KMS-11 (cell line): ENCODE measurements around the gene TANC1.

Experiments used
- H2AFZ ChIP-seq: fragments of 200-600 bp; sonication (generic); 2 replicates; pipeline ENCODE4 v1.6.1; 2016; ENCODE audit warnings: antibody characterized with exemption, mixed run types, low read depth
- H3K27ac ChIP-seq: fragments of 200-600 bp; sonication (generic); 2 replicates; pipeline ENCODE4 v1.6.1; 2016; ENCODE audit warnings: mild to moderate bottlenecking, mixed run types
- H3K27me3 ChIP-seq: fragments of 200-600 bp; sonication (generic); 2 replicates; pipeline ENCODE4 v1.6.1; 2017; ENCODE audit warnings: mild to moderate bottlenecking, low read depth, mixed run types, moderate library complexity; ENCODE audit not compliant: insufficient read depth
- H3K36me3 ChIP-seq: fragments of 200-600 bp; sonication (generic); 2 replicates; pipeline ENCODE4 v1.6.1; 2017; ENCODE audit warnings: mild to moderate bottlenecking, mixed run types; ENCODE audit not compliant: insufficient read depth
- H3K4me1 ChIP-seq: fragments of 200-600 bp; sonication (generic); 2 replicates; pipeline ENCODE4 v1.6.1; 2016; ENCODE audit warnings: mild to moderate bottlenecking, low read depth, mixed run types; ENCODE audit not compliant: poor library complexity, severe bottlenecking
- H3K4me2 ChIP-seq: fragments of 200-600 bp; sonication (generic); 2 replicates; pipeline ENCODE4 v1.7.0; 2016; ENCODE audit warnings: mild to moderate bottlenecking, mixed run types
- H3K4me3 ChIP-seq: fragments of 200-600 bp; sonication (generic); IDR thresholded peaks from 2 replicates; pipeline ENCODE4 v1.6.1; 2017; ENCODE audit warnings: low read depth, low read length, mixed read lengths; ENCODE audit not compliant: insufficient read depth
- H3K79me2 ChIP-seq: fragments of 200-600 bp; sonication (generic); 2 replicates; pipeline ENCODE4 v1.6.1; 2016; ENCODE audit warnings: low read depth, mixed run types; ENCODE audit not compliant: insufficient read depth
- H3K9ac ChIP-seq: fragments of 200-600 bp; sonication (generic); 2 replicates; pipeline ENCODE4 v1.6.1; 2016; ENCODE audit warnings: mild to moderate bottlenecking, mixed run types
- H4K20me1 ChIP-seq: fragments of 200-600 bp; sonication (generic); 2 replicates; pipeline ENCODE4 v1.6.1; 2016; ENCODE audit warnings: mild to moderate bottlenecking, mixed run types; ENCODE audit not compliant: insufficient read depth
- CTCF ChIP-seq: fragments of 200-600 bp; sonication (generic); conservative IDR thresholded peaks from 2 replicates; pipeline ENCODE4 v1.6.1; 2017; ENCODE audit warnings: low read depth, mild to moderate bottlenecking, antibody characterized with exemption, low read length, moderate library complexity, mixed read lengths

Gene TANC1

GRCh38 chr2:159214325-159214865, 246.0 kb downstream of the TANC1 start:
- Histone ChIP-seq H2AFZ (no peak overlapping the region), H4K20me1 (no peaks in the 10 kb centered on the region), H3K4me2 (no peak overlapping the region), H3K27ac (no peak overlapping the region), H3K9ac (no peak overlapping the region), H3K4me1 (peaks cover 21% of the 10 kb centered on the region), H3K79me2 (no peaks in the 10 kb centered on the region), H3K36me3 (no peaks in the 10 kb centered on the region), H3K4me3 (no peak overlapping the region), H3K27me3 (no peaks in the 10 kb centered on the region)
- no peak for TF ChIP-seq CTCF

GRCh38 chr2:159215116-159215515, 246.7 kb downstream of the TANC1 start:
- Histone ChIP-seq H4K20me1 (no peaks in the 10 kb centered on the region), H3K27ac (no peak overlapping the region), H3K4me2 (no peak overlapping the region), H3K9ac (no peak overlapping the region), H3K79me2 (no peaks in the 10 kb centered on the region), H3K27me3 (no peaks in the 10 kb centered on the region), H2AFZ (no peak overlapping the region), H3K4me1 (peaks cover 21% of the 10 kb centered on the region), H3K4me3 (no peak overlapping the region), H3K36me3 (no peaks in the 10 kb centered on the region)
- no peak for TF ChIP-seq CTCF

- Histone ChIP-seq H2AFZ (no peak overlapping the region), H3K4me3 (no peak overlapping the region), H3K9ac (no peak overlapping the region), H4K20me1 (no peaks in the 10 kb centered on the region), H3K79me2 (no peaks in the 10 kb centered on the region), H3K36me3 (no peaks in the 10 kb centered on the region), H3K27me3 (no peaks in the 10 kb centered on the region), H3K4me1 (peaks cover 3% of the 10 kb centered on the region), H3K4me2 (no peak overlapping the region), H3K27ac (no peak overlapping the region)
- TF ChIP-seq CTCF: no peak
Measured at GRCh38 chr2:159217676-159218075, 249.2 kb downstream of the TANC1 start.

GRCh38 chr2:159218389-159218788, 249.9 kb downstream of the TANC1 start:
- no peak for TF ChIP-seq CTCF
- Histone ChIP-seq H3K79me2 (no peaks in the 10 kb centered on the region), H4K20me1 (no peaks in the 10 kb centered on the region), H2AFZ (no peak overlapping the region), H3K27ac (no peak overlapping the region), H3K27me3 (no peaks in the 10 kb centered on the region), H3K9ac (no peak overlapping the region), H3K4me1 (no peaks in the 10 kb centered on the region), H3K4me2 (no peak overlapping the region), H3K36me3 (no peaks in the 10 kb centered on the region), H3K4me3 (no peak overlapping the region)
